Endometrial microvascular endothelial cells (primary cell): ENCODE data around the gene APOA4. TPM values are rescaled to one million over a fixed set of nuclear protein-coding genes. Genes with fewer than 3 reads are reported as not detected.
"Not testable (repeated sequence)": the region's sequence is repeated elsewhere in the genome, so short reads cannot be mapped to it uniquely, and the experiment has no call there.

Source experiments
- in situ Hi-C: cut with HindIII; loops from 2 replicates; pipeline ENCODE4 v1.10.0; 2017; ENCODE audit warnings: low sequenced_read_pairs, low pct_unique_long_range_greater_than_20kb; ENCODE audit errors: inconsistent ontology term
- total RNA-seq: library from RNA; depleted of rRNA; stranded (reverse); fragments of >200 nt; gene quantifications from one replicate; pipeline ENCODE4 v1.2.3, GENCODE V29; 2015; ENCODE audit errors: inconsistent ontology term

The APOA4 gene
- total RNA-seq, 1 donor from 2014 or later: not detected

GRCh38 chr11:116813781-116814471 lies 9.2 kb downstream of the APOA4 start:
- in situ Hi-C loops: no loop called here

- in situ Hi-C loops: no loop called here
Observed at GRCh38 chr11:116813170-116813569, 9.9 kb downstream of the APOA4 start.

- in situ Hi-C loops: no loop called here
Observed at GRCh38 chr11:116812109-116812508, 11.0 kb downstream of the APOA4 start.

GRCh38 chr11:116811194-116811593 lies 11.9 kb downstream of the APOA4 start:
- in situ Hi-C loops: no loop called here

GRCh38 chr11:116808262-116809175 lies 14.6 kb downstream of the APOA4 start:
- in situ Hi-C loops: no loop called here

GRCh38 chr11:116807601-116808261 lies 15.4 kb downstream of the APOA4 start:
- in situ Hi-C loops: no loop called here

GRCh38 chr11:116804001-116804400 lies 19.1 kb downstream of the APOA4 start:
- in situ Hi-C loops: no loop called here

GRCh38 chr11:116801662-116802061 lies 21.4 kb downstream of the APOA4 start:
- in situ Hi-C loops: not testable (repeated sequence)

- in situ Hi-C loops: no loop called here
Observed at GRCh38 chr11:116800610-116801009, 22.5 kb downstream of the APOA4 start.

- in situ Hi-C loops: no loop called here
Observed at GRCh38 chr11:116798368-116798767, 24.7 kb downstream of the APOA4 start.

GRCh38 chr11:116797816-116798215 lies 25.3 kb downstream of the APOA4 start:
- in situ Hi-C loops: no loop called here

GRCh38 chr11:116796548-116796947 lies 26.6 kb downstream of the APOA4 start:
- in situ Hi-C loops: no loop called here

GRCh38 chr11:116794851-116795250 lies 28.3 kb downstream of the APOA4 start:
- in situ Hi-C loops: no loop called here

GRCh38 chr11:116793772-116794097 lies 29.4 kb downstream of the APOA4 start:
- in situ Hi-C loops: no loop called here

GRCh38 chr11:116792869-116793771 lies 30.0 kb downstream of the APOA4 start:
- in situ Hi-C loops: no loop called here

- in situ Hi-C loops: no loop called here
Observed at GRCh38 chr11:116792144-116792868, 30.8 kb downstream of the APOA4 start.

- in situ Hi-C loops: no loop called here
Observed at GRCh38 chr11:116791813-116792143, 31.3 kb downstream of the APOA4 start, which contains the start of gene APOA5. Gene APOA5 (minus strand): TSS chr11:116791879. CDS start chr11:116791860, 19 bp downstream.
